Ureter (tissue), 1 donor: ENCODE results near the gene RNF149. TPM values are rescaled to one million over a fixed set of nuclear protein-coding genes. Genes with fewer than 3 reads are reported as not detected.

Source experiments
- DNase-seq: peaks from one replicate; pipeline ENCODE4 v3.0.0-alpha.2; 2020; ENCODE audit warnings: low spot score
- total RNA-seq: library from RNA; stranded (reverse); gene quantifications from one replicate; pipeline ENCODE4 v1.2.4, GENCODE V29; 2023
- donor health status: DM: yes; HTN: yes; CAD: no.

Gene RNF149
- total RNA-seq, 1 donor from 2014 or later: 97.3 TPM

DNA sequence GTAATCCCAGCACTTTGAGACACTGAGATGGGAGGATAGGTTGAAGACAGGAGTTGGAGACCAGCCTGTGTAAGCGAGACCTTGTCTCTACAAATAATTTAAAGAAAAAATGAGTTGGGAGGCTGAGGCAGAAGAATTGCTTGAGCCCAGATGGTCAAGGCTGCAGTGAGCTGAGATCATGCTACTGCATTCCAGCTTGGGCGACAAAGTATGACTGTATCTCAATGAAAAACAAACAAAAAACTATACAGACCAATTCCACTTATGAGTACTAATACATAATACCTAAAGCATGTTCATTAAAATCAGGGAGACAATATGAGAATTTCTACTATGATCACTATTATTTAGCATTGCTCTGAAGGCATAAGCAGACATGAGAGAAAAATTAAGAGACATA is 12.6 kb downstream of the RNF149 start:
- no peak for DNase-seq

DNA sequence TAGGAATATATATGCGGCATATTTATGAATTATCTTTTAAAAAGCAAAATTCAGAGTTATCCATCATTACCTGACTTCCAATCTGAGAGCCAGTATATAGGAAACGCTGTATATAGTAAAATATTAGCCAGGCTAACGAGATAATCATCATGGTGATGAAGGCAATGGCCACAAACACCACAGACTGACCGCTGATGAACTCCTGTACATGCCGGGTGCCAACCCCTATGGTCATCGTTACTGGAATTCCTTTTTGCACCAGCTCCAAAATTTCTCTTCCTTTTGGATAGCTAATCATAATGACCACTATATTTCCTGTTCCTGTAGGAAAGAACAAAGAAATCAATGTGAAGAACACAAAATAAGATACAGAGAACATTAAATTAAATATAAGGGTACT is 13.6 kb downstream of the RNF149 start:
- DNase-seq: no peak

DNA sequence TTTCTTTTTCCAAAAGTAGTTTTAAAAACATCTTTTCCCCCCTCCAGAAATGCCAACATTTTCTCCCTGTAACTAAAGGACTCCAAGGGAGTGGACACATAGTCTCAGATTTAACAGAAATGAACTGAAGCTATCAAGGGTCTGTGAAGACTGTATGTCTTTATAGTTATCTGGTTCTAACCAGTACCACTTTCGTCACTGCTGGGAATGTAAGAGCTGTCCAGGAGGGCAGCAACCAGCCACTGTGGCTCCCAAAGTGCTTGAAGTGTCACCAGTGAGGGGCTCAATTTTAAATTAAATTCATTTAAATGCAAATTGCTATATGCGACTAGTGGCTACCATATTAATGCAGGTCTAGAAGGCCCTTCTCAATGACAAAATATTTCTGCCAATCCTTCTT is 15.0 kb downstream of the RNF149 start:
- no peak for DNase-seq

DNA sequence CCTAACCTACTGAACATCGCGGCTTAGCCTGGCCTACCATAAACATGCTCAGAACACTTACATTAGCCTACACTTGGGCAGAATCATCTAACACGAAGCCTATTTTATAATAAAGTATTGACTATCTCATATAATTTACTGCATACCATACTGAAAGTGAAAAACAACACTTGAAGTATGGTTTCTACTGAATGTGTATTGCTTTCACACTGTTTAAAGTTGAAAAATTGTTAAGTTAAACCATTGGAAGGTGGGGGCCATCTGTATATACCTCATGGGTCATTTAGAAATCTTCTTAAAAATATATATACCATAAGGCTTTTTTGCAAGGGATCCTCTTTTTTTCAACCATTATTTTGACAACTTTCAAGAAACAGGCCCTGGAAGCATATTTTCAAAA is 16.5 kb downstream of the RNF149 start:
- DNase-seq: no peak

DNA sequence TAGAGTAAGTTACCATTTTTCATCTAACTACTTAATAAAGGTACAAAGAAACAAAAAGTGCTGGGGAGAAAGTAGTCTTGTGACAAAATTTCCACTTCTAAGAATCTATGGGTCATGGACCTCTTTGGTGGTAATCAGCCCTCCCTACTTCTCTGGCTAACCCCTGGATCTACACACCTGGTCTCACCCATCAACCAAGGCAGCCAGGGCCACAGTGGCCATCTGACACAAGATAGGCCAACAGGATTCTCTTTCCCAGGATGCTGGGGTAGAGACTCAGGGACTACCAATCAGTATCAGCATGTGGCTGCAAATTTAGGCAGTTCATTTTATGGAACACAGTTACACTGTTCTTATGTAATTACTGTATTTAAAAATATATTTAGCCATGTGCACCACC is 17.8 kb downstream of the RNF149 start:
- no peak for DNase-seq

DNA sequence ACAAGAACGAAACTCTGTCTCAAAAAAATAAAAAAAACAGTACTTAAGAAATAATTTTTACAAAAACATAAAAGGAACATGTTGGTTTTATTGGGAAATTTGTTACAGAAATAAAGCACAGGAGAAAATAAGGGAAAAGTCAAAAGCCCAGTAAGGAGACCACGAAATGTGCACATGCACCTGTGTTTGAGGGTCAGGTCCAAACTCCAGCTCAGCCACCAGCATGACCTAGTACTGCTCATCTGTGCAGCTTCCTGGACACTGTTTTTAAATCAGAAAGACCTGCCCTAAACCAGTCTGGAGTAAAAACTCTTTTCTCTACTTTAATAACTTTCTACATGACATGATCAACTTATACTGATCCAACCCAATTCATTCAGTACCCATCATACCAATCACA is 21.2 kb downstream of the RNF149 start:
- no peak for DNase-seq

DNA sequence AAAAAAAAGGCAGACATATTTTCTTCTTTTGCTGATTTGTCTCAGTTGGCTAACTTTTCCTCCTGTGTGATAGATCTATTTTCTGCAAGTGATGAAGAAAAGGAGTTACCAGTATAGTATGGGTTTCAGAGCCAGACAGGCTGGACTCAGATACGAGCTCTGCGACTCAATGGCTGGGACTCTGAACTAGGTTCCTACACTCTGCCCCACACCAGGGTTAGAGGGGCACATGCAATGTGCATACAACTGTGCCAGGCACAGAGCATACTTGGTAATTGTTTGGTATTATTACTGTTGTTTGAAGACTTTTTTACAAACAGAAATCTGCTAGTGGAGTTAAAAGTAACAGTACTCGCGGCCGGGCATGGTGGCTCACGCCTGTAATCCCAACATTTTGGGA is 21.8 kb downstream of the RNF149 start:
- DNase-seq: no peak

DNA sequence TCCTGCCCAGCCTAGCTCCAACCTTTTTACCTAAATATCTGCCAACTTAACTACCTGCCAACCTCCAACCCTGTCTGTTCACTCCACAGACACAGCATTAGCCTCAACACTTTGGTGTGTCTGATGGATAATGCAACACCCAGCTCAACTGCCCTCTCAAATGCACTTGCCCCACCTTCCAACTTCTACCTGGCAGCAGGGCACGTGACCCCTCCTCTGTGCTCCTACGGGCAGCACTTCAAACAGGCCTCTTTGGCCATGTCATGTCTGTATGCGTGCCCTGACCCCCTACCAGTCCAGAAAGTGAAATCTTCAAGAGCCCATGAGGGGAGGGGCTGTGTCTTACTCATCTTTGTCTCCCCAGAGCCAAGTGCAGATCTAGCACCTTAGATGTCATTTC is 25.5 kb downstream of the RNF149 start:
- DNase-seq: no peak

DNA sequence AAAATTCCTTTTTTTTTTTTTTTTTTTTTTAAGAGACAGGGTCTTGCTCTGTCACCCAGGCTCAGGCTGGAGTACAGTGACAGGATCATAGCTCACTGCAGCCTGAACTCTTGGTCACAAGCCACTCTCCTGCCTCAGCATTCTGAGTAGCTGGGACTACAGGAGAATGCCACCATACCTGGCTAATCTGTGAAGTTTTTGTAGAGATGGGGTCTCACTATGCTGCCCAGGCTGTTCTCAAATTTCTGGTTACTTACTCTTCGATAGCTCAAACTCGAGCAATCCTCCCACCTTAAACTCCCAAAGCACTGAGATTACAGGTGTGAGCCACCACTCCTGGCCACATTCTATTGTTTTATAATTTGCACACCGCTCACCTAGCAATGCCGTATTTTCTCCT is 27.0 kb downstream of the RNF149 start:
- no peak for DNase-seq

DNA sequence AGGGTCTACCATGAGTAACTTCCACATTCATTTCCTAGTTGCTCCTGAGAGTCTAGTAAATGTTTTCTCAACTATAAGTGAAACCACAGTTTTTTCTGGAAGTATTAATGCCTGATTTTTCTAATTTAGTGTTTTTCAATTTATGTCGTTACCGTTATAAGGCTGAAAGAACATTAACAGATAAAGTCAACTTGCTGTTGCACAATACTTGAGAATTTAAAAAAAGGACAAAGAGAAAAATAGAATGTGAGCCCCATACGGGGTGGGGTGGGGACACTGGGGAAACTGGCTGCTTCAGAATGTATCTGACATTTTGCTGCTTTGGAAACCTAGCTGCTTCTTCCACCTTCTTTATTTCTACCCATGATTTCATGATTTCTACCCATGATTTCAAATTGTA is 29.6 kb downstream of the RNF149 start:
- DNase-seq: no peak

DNA sequence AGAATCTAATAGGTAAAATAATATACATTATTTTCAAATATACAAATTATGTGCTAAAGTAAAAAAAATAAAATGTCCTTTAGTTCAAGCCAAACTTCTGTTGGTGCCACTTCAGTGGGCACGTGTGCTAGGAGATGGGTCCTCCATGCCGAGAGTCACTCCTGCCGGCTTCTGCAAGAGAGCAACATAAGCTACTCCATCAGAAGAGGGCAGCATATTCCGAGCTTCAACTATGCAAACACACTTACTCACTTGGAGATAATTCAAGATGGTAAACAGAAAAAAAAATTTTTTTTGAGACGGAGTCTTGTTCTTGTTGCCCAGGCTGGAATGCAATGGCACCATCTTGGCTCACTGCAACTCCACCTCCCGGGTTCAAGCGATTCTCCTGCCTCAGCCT is 31.4 kb downstream of the RNF149 start:
- no peak for DNase-seq

DNA sequence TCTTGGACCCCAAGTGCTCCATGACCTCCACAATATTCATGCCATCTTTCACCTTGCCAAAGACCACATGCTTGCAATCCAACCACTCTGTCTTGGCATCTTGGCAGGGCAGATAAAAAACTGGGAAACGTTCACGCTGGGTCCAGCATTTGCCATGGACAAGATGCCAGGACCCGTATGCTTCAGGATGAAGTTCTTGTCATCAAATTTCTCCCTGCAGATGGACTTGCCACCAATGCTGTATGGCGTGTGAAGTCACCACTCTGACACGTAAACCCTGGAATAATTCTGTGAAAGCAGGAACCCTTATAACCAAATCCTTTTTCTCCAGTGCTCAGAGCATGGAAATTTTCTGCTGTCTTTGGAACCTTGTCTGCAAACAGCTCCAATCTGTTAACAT is 34.4 kb downstream of the RNF149 start:
- no peak for DNase-seq

DNA sequence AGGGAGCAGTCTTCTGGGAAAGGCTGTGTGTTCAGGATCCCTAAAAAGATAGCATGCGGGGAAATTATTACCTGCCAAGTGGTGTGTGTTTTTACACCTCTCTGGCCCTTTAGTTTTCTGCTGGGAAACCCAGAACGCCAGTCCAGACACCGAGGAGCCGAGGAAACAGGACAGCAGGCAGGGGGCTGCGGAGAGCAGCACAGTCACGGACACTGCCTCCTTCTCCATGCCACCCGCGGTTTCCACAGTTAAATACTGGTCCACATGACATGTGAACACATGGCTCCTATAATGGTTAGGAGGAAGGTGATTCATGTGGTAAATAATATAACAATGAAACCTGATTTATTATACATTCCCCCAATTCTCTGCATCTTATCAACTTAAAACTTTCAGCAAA is 35.4 kb downstream of the RNF149 start:
- DNase-seq: no peak

DNA sequence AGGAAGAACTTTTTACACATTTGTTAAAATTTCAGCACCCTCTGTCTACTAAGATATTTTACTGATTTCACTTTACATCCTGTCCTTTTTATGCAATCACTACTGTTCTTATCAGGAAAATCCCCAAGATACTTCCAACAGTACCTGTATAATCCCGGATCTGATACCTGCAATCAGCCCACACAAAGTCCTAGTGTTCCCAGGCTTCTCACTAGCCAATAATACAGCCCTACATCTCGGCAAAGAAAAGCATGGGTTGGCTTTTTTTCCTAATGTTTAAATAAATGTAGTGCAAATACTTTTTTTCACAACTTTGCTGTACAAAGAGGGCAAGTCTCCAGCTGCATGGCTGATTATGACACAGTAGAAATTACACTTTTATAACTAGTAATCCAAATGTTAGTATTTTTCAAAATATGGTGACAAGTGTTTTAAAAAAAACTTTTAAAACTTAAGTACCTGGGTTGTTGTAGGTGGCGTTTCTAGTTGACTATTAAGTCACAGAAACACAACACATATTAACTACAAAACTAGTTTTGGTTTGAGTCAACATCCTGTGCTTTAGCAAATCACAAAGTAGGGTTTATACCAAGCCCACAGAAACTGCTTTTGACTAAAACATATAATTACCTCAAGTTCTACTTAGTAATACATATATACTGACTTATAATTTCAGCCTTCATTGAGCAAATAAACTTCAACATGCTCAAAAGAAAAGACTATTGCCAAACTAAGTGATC is 36.3 kb downstream of the RNF149 start:
- DNase-seq: no peak

DNA sequence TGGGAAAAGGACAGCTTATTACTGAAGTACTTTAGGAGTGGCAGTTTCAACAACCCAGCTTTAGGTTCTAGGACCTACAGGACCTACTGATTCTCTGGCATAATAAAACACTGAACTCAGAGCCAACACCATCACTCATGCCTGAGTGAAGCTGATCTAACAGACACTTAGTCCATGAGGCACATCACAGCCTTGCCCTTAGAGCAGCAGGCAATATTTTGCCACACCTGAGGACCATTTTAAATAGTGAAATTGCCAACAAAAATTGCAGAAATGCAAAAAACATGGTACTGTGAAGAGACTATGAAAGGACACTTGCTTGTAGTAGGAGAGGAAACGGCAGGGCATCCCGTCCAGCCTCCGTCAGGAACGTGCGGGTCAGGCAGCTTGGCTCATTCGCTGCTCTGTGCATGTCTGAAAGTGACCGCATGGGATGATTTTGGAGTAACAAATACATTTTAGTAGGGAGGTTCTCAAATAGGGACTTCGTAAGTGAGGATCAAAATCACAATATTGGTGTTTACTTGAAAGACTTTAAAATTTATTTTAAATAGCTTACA is 37.7 kb downstream of the RNF149 start:
- DNase-seq: no peak

DNA sequence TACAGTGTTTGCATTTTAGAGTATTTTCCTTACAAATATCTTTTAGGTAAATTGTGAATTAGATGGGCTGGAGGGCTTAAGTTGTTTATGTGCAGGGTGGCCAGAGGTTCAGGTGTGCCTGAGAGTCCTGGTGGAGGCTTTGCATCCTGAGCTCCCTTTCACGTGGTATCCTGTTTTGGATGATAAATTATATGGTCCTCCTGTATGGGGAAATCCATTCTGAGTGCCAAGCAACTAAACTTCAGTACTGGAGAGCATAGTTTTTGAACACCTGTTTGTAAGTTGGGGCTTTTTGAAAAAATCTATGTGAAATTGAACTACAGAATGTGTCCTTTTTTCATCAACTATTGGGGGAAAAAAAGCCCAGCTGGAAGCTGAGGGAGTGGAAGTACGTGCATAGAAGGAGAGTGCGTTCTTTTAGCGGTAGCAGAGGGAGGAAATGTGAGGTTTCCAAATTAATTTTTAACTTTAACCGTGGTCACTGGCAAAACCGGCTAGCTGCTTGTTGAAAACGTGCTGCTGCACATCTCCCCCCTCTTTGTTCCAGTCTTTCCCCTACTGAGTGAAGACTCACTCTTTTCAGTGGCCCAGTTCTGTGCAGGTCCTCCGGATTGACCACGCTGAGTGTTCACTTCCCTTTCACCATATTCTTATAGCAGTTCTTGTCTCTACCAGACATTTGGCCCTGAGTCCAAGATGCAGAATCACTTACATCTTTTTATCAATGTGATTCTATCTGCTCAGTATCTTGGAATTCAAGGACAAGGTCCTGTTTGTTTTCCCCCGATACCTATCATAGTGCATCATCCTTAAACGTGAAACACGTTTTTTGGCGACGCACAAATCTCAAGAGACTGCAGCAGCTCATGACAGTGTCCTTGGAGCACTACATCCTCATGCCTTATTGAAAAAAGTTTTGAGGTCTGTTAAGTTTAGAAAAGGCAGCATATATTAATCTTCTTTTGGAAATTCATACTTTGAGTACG is 40.5 kb downstream of the RNF149 start:
- peak; percentile 53 for DNase-seq

DNA sequence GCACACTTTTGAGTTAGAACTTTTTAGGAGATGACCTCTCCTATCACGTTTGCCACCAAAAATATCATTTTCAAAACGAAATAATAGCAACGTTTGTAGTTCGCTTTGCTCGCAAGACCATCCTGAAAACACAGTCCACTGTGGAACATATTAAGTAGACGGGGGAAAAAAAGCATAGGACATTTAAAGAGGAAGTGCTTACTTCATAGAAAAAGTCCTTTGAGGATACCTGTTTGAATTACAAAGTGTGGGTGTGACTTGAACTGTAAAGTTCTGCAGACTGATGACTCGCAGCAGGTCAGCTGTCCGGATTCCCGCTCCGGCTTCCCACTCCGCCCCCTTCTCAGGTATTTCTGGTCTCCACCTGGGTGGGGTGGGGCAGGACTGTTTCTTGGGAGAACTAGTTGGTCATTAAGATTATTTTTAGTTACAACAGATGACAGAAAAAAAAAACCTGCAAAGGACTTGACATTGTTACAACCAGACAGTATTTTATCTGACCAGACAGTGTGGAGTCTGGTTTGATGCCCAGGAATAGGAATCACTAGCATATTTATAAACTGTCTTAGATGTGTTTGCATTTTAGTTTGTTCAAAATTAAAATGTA is 42.5 kb downstream of the RNF149 start:
- DNase-seq: peak; percentile 72

DNA sequence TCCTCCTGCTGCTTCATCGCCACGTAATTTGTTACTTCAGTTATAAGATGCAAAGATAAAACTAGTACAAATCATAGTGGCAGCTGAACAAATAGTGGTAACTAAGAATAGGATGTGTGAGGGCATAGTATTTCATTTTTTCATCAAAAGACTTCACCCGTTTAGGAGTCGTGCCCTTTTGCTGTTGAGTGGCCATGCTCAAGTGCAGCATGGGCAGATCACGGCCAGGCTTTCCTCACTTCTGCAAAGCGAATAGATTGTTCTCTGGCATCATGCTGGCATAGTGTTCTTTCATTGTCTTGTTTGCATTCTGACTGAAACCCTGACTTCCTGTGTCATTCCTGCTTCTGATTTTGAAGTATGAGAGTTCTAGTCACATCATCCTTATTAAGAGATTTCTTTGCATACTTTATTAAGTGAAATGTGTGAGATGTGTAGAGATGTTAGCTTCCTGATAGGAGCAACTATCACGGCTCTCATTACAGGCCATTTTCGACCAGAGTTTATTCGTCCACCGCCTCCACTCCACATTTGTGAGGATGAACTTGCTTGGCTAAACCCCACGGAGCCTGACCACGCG is 44.1 kb downstream of the RNF149 start:
- DNase-seq: no peak

DNA sequence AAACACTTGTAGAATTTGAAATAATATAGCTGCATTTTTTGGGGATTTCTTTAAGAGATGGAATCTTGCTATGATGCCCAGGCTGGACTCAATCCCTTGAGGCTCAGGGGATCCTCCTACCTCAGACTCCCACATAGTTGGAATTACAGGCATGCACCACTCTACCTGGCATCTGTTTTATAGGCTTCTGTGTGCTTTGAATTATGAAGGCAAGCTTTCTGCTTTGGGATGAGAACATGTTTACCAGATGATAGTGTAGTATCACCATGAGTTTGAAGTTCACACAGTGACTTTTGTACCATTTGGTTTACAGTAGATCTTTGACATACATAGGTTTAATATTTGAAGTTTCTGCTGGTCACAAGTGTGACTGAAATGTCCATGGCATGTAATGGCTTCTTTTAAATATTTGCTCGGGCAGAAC is 45.1 kb downstream of the RNF149 start:
- DNase-seq: no peak

DNA sequence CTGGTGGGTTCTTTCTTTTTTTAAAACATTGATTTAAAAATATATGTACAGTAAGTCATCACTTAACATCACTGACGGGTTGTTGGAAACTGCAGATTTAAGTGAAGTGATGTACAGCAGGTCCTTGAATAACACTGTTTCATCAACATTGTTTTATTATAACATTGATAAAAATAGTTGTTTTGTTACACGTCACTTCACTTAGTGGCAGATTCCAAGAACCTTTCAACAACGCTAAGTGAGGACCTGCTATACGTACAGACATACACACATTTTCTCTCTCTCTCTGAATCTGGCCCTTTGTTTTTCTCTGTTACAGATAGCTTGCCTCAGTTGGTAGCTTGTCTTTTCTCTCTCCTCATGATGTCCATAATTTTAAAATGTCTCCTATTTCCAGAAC is 46.4 kb downstream of the RNF149 start:
- DNase-seq: no peak

DNA sequence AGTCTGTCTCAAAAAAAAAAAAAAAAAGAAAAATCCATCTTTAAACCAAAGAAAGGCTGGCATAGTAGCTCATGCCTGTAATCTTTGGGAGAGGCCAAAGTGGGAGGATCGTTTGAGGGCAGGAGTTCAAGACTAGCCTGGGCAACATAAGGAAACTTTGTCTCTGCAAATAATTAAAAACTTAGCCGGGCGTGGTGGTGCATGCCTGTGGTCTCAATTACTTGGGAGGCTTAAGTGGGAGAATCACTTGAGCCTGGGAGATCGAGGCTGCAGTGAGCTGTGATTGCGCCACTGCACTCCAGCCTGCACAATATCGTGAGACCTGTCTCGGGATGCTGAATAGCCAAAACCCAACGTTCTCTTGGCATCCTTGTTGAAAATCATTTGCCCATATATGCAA is 49.7 kb downstream of the RNF149 start:
- no peak for DNase-seq

DNA sequence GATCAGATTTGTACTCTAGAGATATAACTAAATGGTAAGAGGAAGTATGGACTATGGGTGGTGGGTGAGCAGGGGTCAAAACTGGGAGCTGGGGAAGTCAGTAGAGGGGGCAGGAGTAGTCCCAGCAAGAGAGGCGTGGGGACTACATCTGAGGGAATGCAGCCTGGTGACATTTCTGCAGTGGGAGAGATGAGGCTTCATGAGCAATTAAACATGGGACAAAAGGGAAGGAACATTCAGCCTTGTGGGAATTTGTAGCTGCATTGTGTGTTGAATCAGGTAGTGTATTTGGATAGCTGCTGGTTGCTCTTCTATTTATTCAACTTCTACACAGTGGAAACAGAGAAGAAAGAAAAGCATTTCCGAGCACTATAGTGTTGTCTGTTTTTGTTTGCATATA is 52.2 kb downstream of the RNF149 start:
- DNase-seq: no peak
